ENCODE results near the gene GPI.

- TF ChIP-seq CTCF (IDR thresholded peaks at IDR 0.05; ENCODE audit: low read depth, low read length, poor library complexity, severe bottlenecking): no peak
- TF ChIP-seq EZH2phosphoT487 (IDR thresholded peaks at IDR 0.05; ENCODE audit: borderline replicate concordance, low read length): no peak
Observed at GRCh38 chr19:34397853-34398252, 32.9 kb downstream of the GPI start.

Data from DOHH2 (cell line).